H1 (cell line): ENCODE data around the gene PRR23E. TPM values are rescaled to one million over a fixed set of nuclear protein-coding genes. Genes with fewer than 3 reads are reported as not detected.
A peak's percentile ranks its signal among the peaks of the same experiment; 100 is the strongest.

Experiments
- CTCF ChIA-PET: fragments of 300-600 bp; sonication (Branson Sonifier 250); formaldehyde crosslinking; loops from one replicate; lab custom pipeline; 2021; ENCODE audit not compliant: partially characterized antibody; lab: Charles Lee
- POLR2A ChIA-PET: fragments of 300-600 bp; sonication (Branson Sonifier 250); formaldehyde crosslinking; loops from one replicate; lab custom pipeline; 2021; ENCODE audit warnings: inconsistent platforms; ENCODE audit not compliant: partially characterized antibody; lab: Charles Lee
- DNase-seq, 2 experiments: peaks; one replicate each; pipeline versions ENCODE4 v3.0.0 to v3.0.0-alpha.2; 2010 to 2022; ENCODE audit warnings: low spot score in 2 of 2, low read depth in 1 of 2, mixed read lengths in 1 of 2
- FAIRE-seq: peaks from 2 replicates; lab custom pipeline; 2011; peaks lifted over from hg19 to GRCh38; lab: Jason Lieb, UNC
- H2AFZ ChIP-seq: 2 replicates; pipeline ENCODE4 v1.8.1; 2012; ENCODE audit warnings: low read length, inconsistent platforms
- H2AK5ac ChIP-seq: 2 replicates; pipeline ENCODE4 v1.6.1; 2013; ENCODE audit warnings: low read depth, low read length
- H2BK120ac ChIP-seq: replicated peaks from 2 replicates; pipeline ENCODE3; 2013; ENCODE audit warnings: low read depth, low read length, inconsistent platforms
- H2BK12ac ChIP-seq: 2 replicates; pipeline ENCODE4 v1.6.1; 2013; ENCODE audit warnings: low read depth, low read length
- H2BK15ac ChIP-seq: 2 replicates; pipeline ENCODE4 v1.6.1; 2013; ENCODE audit warnings: low read length
- H2BK20ac ChIP-seq: 2 replicates; pipeline ENCODE4 v1.6.1; 2013; ENCODE audit warnings: low read length
- H2BK5ac ChIP-seq: 2 replicates; pipeline ENCODE4 v1.6.1; 2013; ENCODE audit warnings: low read depth, low read length
- H3K14ac ChIP-seq: 2 replicates; pipeline ENCODE4 v1.6.1; 2013; ENCODE audit warnings: inconsistent platforms; ENCODE audit not compliant: insufficient read length
- H3K18ac ChIP-seq: 2 replicates; pipeline ENCODE4 v1.6.1; 2013; ENCODE audit warnings: low read length; ENCODE audit errors: extremely low read depth
- H3K23ac ChIP-seq: 2 replicates; pipeline ENCODE4 v1.6.1; 2013; ENCODE audit warnings: inconsistent platforms; ENCODE audit not compliant: insufficient read length
- H3K23me2 ChIP-seq: 2 replicates; pipeline ENCODE4 v1.6.1; 2013; ENCODE audit warnings: low read depth, low read length
- H3K27ac ChIP-seq: 2 replicates; pipeline ENCODE4 v1.6.1; 2011; ENCODE audit warnings: low read depth, low read length, inconsistent platforms
- H3K27me3 ChIP-seq, 4 experiments: replicated peaks in 1 of 4; 1 replicate in 1 of 4; 2 replicates in 3 of 4; pipeline versions ENCODE4 v1.6.1 to v1.8.1; 2011 to 2013; ENCODE audit warnings: low read length in 3 of 4, mild to moderate bottlenecking in 3 of 4, inconsistent platforms in 2 of 4, mixed read lengths in 2 of 4, moderate library complexity in 1 of 4; ENCODE audit not compliant: control insufficient read depth in 3 of 4, insufficient read depth in 3 of 4; ENCODE audit errors: extremely low read depth in 1 of 4
- H3K36me3 ChIP-seq, 4 experiments: 2 replicates each; pipeline versions ENCODE4 v1.6.1 to v1.8.1; 2011 to 2013; ENCODE audit warnings: mild to moderate bottlenecking in 4 of 4, low read length in 3 of 4, moderate library complexity in 2 of 4, control low read depth in 1 of 4, inconsistent platforms in 1 of 4; ENCODE audit not compliant: insufficient read depth in 4 of 4, control insufficient read depth in 2 of 4
- H3K4ac ChIP-seq: replicated peaks from 2 replicates; pipeline ENCODE3; 2013; ENCODE audit warnings: low read length, low read depth, mixed read lengths, inconsistent platforms; ENCODE audit not compliant: insufficient read length
- H3K4me1 ChIP-seq, 4 experiments: replicated peaks in 1 of 4; 1 replicate in 1 of 4; 2 replicates in 3 of 4; pipeline versions ENCODE4 v1.6.1 to v1.8.1; 2011 to 2013; ENCODE audit warnings: low read length in 3 of 4, inconsistent platforms in 2 of 4, mixed read lengths in 1 of 4; ENCODE audit not compliant: insufficient read depth in 4 of 4, control insufficient read depth in 3 of 4
- H3K4me2 ChIP-seq, 2 experiments: 2 replicates each; pipeline versions ENCODE4 v1.6.1 to v1.8.1; 2011 to 2013; ENCODE audit warnings: low read depth in 2 of 2, low read length in 2 of 2, control low read depth in 1 of 2, inconsistent platforms in 1 of 2, mild to moderate bottlenecking in 1 of 2; ENCODE audit not compliant: insufficient read depth in 1 of 2
- H3K4me3 ChIP-seq, 4 experiments: fragments of 200-600, 300-600 bp in 1 of 4; sonication (generic), shearing (Covaris generic), sonication (Bioruptor Twin) in 1 of 4; 2 replicates each; pipeline versions ENCODE4 v1.5.1 to v1.8.1; 2011 to 2016; ENCODE audit warnings: low read length in 4 of 4, low read depth in 3 of 4, control low read depth in 2 of 4, inconsistent platforms in 2 of 4, mild to moderate bottlenecking in 2 of 4, mixed read lengths in 1 of 4, moderate library complexity in 1 of 4; ENCODE audit not compliant: insufficient read depth in 2 of 4; ENCODE audit errors: extremely low read depth in 1 of 4
- H3K56ac ChIP-seq: replicated peaks from 2 replicates; pipeline ENCODE3; 2013; ENCODE audit warnings: low read depth, mild to moderate bottlenecking, mixed read lengths, low read length, inconsistent platforms; ENCODE audit not compliant: insufficient read length
- H3K79me1 ChIP-seq: 2 replicates; pipeline ENCODE4 v1.6.1; 2013; ENCODE audit warnings: low read depth, low read length, control low read depth
- H3K79me2 ChIP-seq, 2 experiments: 2 replicates each; pipeline versions ENCODE4 v1.6.1 to v1.8.1; 2012 to 2013; ENCODE audit warnings: low read length in 2 of 2, mild to moderate bottlenecking in 2 of 2, inconsistent platforms in 1 of 2; ENCODE audit not compliant: insufficient read depth in 2 of 2, control insufficient read depth in 1 of 2
- H3K9ac ChIP-seq, 4 experiments: replicated peaks in 1 of 4; 1 replicate in 1 of 4; 2 replicates in 3 of 4; pipeline versions ENCODE4 v1.6.1 to v1.8.1; 2011 to 2013; ENCODE audit warnings: low read depth in 3 of 4, low read length in 3 of 4, control low read depth in 2 of 4, mild to moderate bottlenecking in 2 of 4, moderate library complexity in 2 of 4, inconsistent platforms in 1 of 4; ENCODE audit errors: extremely low read depth in 1 of 4
- H3K9me3 ChIP-seq, 2 experiments: 2 replicates each; pipeline versions ENCODE4 v1.6.1 to v1.8.1; 2012 to 2013; ENCODE audit warnings: mild to moderate bottlenecking in 2 of 2, moderate library complexity in 2 of 2, control low read depth in 1 of 2, inconsistent platforms in 1 of 2, low read depth in 1 of 2, low read length in 1 of 2, mixed read lengths in 1 of 2; ENCODE audit not compliant: insufficient read depth in 2 of 2
- H4K20me1 ChIP-seq, 2 experiments: replicated peaks in 1 of 2; 2 replicates each; pipeline versions ENCODE3 to v1.8.1; 2011 to 2013; ENCODE audit warnings: inconsistent platforms in 2 of 2, low read length in 2 of 2, mild to moderate bottlenecking in 1 of 2; ENCODE audit not compliant: insufficient read depth in 2 of 2, control insufficient read depth in 1 of 2
- H4K5ac ChIP-seq: 2 replicates; pipeline ENCODE4 v1.6.1; 2013; ENCODE audit warnings: low read length, low read depth, mixed read lengths, inconsistent platforms; ENCODE audit not compliant: insufficient read length
- H4K8ac ChIP-seq: 2 replicates; pipeline ENCODE4 v1.8.0; 2013; ENCODE audit warnings: mild to moderate bottlenecking, moderate library complexity, low read length, inconsistent platforms; ENCODE audit not compliant: insufficient read depth; ENCODE audit errors: extremely low read depth
- H4K91ac ChIP-seq: replicated peaks from 2 replicates; pipeline ENCODE3; 2013; ENCODE audit warnings: low read length, mixed read lengths, inconsistent platforms; ENCODE audit not compliant: insufficient read length
- BACH1 ChIP-seq: IDR thresholded peaks from 2 replicates; pipeline ENCODE4 v1.6.1; 2012; ENCODE audit warnings: low read length, improper control_type of control experiment
- CEBPB ChIP-seq: IDR thresholded peaks from 2 replicates; pipeline ENCODE4 v1.6.1; 2012; ENCODE audit warnings: low read depth, low read length
- POU5F1 ChIP-seq: IDR thresholded peaks from 2 replicates; pipeline ENCODE4 v1.6.1; 2011; ENCODE audit warnings: low read depth, mild to moderate bottlenecking, low read length, moderate library complexity
- RFX5 ChIP-seq: IDR thresholded peaks from 2 replicates; pipeline ENCODE4 v1.6.1; 2011; ENCODE audit warnings: low read depth, low read length, improper control_type of control experiment, borderline replicate concordance
- SIN3A ChIP-seq, 2 experiments: IDR thresholded peaks in 1 of 2; conservative IDR thresholded peaks in 1 of 2; 2 replicates each; pipeline ENCODE4 v1.6.1; 2011 to 2012; ENCODE audit warnings: low read length in 2 of 2, improper control_type of control experiment in 1 of 2, low read depth in 1 of 2, mild to moderate bottlenecking in 1 of 2
- SIRT6 ChIP-seq: IDR thresholded peaks from one replicate; pipeline ENCODE4 v1.7.1; 2012; ENCODE audit warnings: low read length, inconsistent platforms
- WGBS, 2 experiments: shearing (Covaris generic) in 1 of 2; methylation state at CpG; one replicate each; pipeline versions ENCODE4 v1.1.6 to v1.1.7; 2013 to 2015; ENCODE audit warnings: low lambda C conversion rate in 2 of 2, mixed read lengths in 2 of 2, inconsistent platforms in 1 of 2, low coverage in 1 of 2, missing lambda C conversion rate in 1 of 2; ENCODE audit not compliant: insufficient replicate concordance in 2 of 2, insufficient coverage in 1 of 2, insufficient read length in 1 of 2; ENCODE audit errors: extremely low coverage in 1 of 2, missing lambda C conversion rate in 1 of 2; 5-methylcytosine and 5-hydroxymethylcytosine counted together
- polyA plus RNA-seq, 7 experiments: library from polyadenylated mRNA; depleted of rRNA in 3 of 7; stranded (reverse) in 5 of 7; unstranded in 2 of 7; fragments of >200 nt in 5 of 7; fragments of 200-250 nt in 2 of 7; gene quantifications; 1 replicate in 5 of 7; 2 replicates in 1 of 7; 4 replicates in 1 of 7; pipeline versions ENCODE4 v1.2.1 to v1.2.3, GENCODE V29; 2011 to 2013; ENCODE audit warnings: missing spikeins in 2 of 7, mixed read lengths in 2 of 7
- total RNA-seq: library from RNA; stranded (reverse); fragmentation: NEBNext Ultra II Directional; extraction: Animal tissue kit (Norgen Biotek cat#: 25700); gene quantifications from 2 replicates; pipeline ENCODE4 v1.2.1, GENCODE V29; 2021
- TF ChIP-seq, protein P1 (sequence below), 3 experiments: IDR thresholded peaks; 1 replicate in 2 of 3; 2 replicates in 1 of 3; pipeline versions ENCODE4 v1.5.1 to v1.6.1; 2011; ENCODE audit warnings: low read length in 3 of 3, mild to moderate bottlenecking in 3 of 3, inconsistent platforms in 2 of 3, low read depth in 1 of 3, moderate library complexity in 1 of 3; ENCODE audit not compliant: insufficient read depth in 1 of 3; ENCODE audit errors: control extremely low read depth in 1 of 3

Gene PRR23E
- total and polyA plus RNA-seq, 2 of the 8 experiments (the other 6 are each of a cell fraction or from before 2014, with no cell fraction given) = not detected

DNA sequence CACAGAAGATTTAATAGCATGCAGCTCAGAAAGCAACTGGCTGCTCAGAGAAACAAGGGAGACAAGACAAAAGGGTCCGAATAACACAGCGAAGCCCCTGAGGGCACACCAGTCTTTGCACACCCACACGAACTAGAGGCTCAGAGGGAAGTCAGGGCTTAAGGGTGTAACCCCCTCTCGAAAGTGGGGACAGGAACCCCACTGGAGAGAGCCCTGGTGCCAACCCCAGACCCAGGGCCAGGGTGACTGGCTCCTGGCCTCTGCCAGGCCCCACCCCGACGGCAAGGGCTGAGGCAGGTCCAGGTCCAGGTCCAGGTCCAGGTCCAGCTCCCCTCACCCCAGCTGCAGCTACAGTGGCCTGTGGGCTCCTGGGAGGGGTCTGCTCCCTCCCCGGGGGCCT, 10.5 kb upstream of the PRR23E start:
- H3K79me2 ChIP-seq = no peaks in the 10 kb centered on the region
- no peak overlapping the region for H3K4ac ChIP-seq
- POLR2A ChIA-PET = no interaction called here
- H3K79me1 ChIP-seq = no peaks in the 10 kb centered on the region
- H3K18ac ChIP-seq = no peak overlapping the region
- H2AFZ ChIP-seq = no peak overlapping the region
- H4K91ac ChIP-seq = no peak overlapping the region
- CTCF ChIA-PET = interaction anchor here (0.8 to 2.6 kb wide), 5 partner anchors 9 to 283 kb away, joined by 3 to 9 read pairs (median 3); no protein-coding TSS in a partner anchor
- no peak overlapping the region for H2BK120ac ChIP-seq
- H2BK12ac ChIP-seq = no peak overlapping the region
- H3K23me2 ChIP-seq = no peaks in the 10 kb centered on the region
- H3K23ac ChIP-seq = no peak overlapping the region
- H3K27ac ChIP-seq = no peak overlapping the region
- no peak overlapping the region for H2BK15ac ChIP-seq
- peak in 1 of 2 experiments; percentile 41 for DNase-seq
- H3K36me3 ChIP-seq = no peaks in the 10 kb centered on the region
- H3K56ac ChIP-seq = no peak overlapping the region
- no peak for FAIRE-seq
- no peak overlapping the region for H3K9ac ChIP-seq
- H2AK5ac ChIP-seq = no peak overlapping the region
- no peak overlapping the region for H2BK20ac ChIP-seq
- H3K14ac ChIP-seq = no peak overlapping the region
- H4K20me1 ChIP-seq = no peaks in the 10 kb centered on the region
- 86% methylated on average over 7 of the region's 7 CpGs; no CpG with 5 or more reads in 1 of the 2 experiments for WGBS, 2 experiments
- no peak overlapping the region for H4K5ac ChIP-seq
- H4K8ac ChIP-seq = no peak overlapping the region
- H3K4me1 ChIP-seq = peaks cover 0 to 10% (median 4%) of the 10 kb centered on the region in 4 experiments; a peak in 5 of 7 replicates
- no peak overlapping the region for H3K4me2 ChIP-seq
- H3K4me3 ChIP-seq = no peak overlapping the region
- no peaks in the 10 kb centered on the region for H3K27me3 ChIP-seq
- H2BK5ac ChIP-seq = no peak overlapping the region
- TF ChIP-seq SIRT6 = no peak
- TF ChIP-seq CEBPB = no peak
- TF ChIP-seq SIN3A (conservative IDR thresholded peaks at IDR 0.05 in 1 of 2, IDR thresholded peaks at IDR 0.05 in 1 of 2; ENCODE audit: low read depth in 1 of 2, low read length in 2 of 2) = no peak
- no peak for TF ChIP-seq RFX5
- no peak for TF ChIP-seq POU5F1
- TF ChIP-seq BACH1 = no peak
- TF ChIP-seq, protein P1, sequence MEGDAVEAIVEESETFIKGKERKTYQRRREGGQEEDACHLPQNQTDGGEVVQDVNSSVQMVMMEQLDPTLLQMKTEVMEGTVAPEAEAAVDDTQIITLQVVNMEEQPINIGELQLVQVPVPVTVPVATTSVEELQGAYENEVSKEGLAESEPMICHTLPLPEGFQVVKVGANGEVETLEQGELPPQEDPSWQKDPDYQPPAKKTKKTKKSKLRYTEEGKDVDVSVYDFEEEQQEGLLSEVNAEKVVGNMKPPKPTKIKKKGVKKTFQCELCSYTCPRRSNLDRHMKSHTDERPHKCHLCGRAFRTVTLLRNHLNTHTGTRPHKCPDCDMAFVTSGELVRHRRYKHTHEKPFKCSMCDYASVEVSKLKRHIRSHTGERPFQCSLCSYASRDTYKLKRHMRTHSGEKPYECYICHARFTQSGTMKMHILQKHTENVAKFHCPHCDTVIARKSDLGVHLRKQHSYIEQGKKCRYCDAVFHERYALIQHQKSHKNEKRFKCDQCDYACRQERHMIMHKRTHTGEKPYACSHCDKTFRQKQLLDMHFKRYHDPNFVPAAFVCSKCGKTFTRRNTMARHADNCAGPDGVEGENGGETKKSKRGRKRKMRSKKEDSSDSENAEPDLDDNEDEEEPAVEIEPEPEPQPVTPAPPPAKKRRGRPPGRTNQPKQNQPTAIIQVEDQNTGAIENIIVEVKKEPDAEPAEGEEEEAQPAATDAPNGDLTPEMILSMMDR (IDR thresholded peaks at IDR 0.05; ENCODE audit: control extremely low read depth in 1 of 3, insufficient read depth in 1 of 3, low read depth in 1 of 3, low read length in 3 of 3) = no peak
- TF ChIP-seq, all 59 proteins: peak for 0
- H3K9me3 ChIP-seq = no peaks in the 10 kb centered on the region
